Activated CD8-positive, alpha-beta T cell treated with anti-CD3 and anti-CD28 coated beads, Interleukin-2, amount 10 ng/mL, durations not matched to agents 7 days and 5 days (primary cell): Measurements from ENCODE around the gene ETV6. TPM values are rescaled to one million over a fixed set of nuclear protein-coding genes. Genes with fewer than 3 reads are reported as not detected.

ENCODE experiments used
- ATAC-seq: fragments of 150-1000 bp; cut with Tn5 transposase; one replicate; pipeline ENCODE4 v1.10.0; 2021; ENCODE audit warnings: moderate library complexity
- CTCF ChIA-PET: fragments of 350-600 bp; sonication (Branson Sonifier 250); formaldehyde crosslinking; loops from one replicate; lab custom pipeline; 2021; ENCODE audit warnings: antibody characterized with exemption; lab: Charles Lee
- POLR2A ChIA-PET: fragments of 350-600 bp; sonication (Branson Sonifier 250); formaldehyde crosslinking; loops from one replicate; lab custom pipeline; 2021; ENCODE audit warnings: antibody characterized with exemption; lab: Charles Lee
- DNase-seq: peaks from one replicate; pipeline ENCODE4 v3.0.0-alpha.2; 2020
- H3K27ac Mint-ChIP-seq: one replicate; pipeline ENCODE4 v1.8.0; 2021; ENCODE audit warnings: mild to moderate bottlenecking, mixed read lengths
- H3K27me3 Mint-ChIP-seq: one replicate; pipeline ENCODE4 v1.8.0; 2021; ENCODE audit warnings: low read depth, mixed read lengths
- H3K36me3 Mint-ChIP-seq: one replicate; pipeline ENCODE4 v1.8.0; 2021; ENCODE audit warnings: low read depth, mixed read lengths
- H3K4me1 Mint-ChIP-seq: one replicate; pipeline ENCODE4 v1.8.0; 2021; ENCODE audit warnings: low read depth, mixed read lengths
- H3K4me3 Mint-ChIP-seq: one replicate; pipeline ENCODE4 v1.8.0; 2021; ENCODE audit warnings: mild to moderate bottlenecking, mixed read lengths
- H3K9me3 Mint-ChIP-seq: one replicate; pipeline ENCODE4 v1.8.0; 2022; ENCODE audit warnings: mixed read lengths; ENCODE audit not compliant: insufficient read depth
- total RNA-seq, 2 experiments: library from RNA; stranded (reverse); gene quantifications; one replicate each; pipeline ENCODE4 v1.2.3, GENCODE V29; 2021

The ETV6 gene
- total RNA-seq, 2 experiments from 2014 or later = 22.1 to 26.1 TPM

DNA sequence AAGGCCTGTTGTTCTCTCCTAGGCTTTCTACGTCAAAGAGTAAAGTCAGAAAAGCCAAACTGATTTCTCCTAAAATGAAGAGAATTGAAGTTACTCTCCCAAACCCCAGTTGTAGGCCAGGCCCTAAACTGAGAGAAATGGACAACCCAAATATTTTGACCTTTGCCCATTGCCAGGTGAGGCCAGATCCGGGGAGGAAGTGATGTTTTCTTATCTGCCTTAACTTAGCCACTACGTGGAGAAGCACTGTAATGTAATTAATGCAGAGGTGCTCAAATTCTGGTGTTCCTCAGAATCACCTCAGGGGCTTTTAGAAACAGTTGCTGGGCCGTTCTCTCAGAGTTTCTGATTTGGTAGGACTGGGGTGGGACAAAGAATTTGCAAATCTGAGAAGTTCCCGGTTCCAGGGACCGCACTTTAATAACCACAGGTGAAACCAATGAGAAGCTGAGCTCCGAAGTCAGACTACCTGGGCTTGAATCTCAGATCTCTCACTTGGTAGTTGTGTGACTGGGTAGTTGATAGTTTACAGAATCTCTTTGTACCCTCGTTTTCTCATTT, 73.2 kb downstream of the ETV6 start:
- Mint-ChIP-seq H3K4me3 (no peak overlapping the region), H3K36me3 (peaks cover 7% of the 10 kb centered on the region), H3K4me1 (peaks cover 36% of the 10 kb centered on the region), H3K9me3 (no peaks in the 10 kb centered on the region), H3K27me3 (no peaks in the 10 kb centered on the region), H3K27ac (no peak overlapping the region)
- ATAC-seq = no peak
- POLR2A ChIA-PET = no interaction called here
- no peak for DNase-seq
- CTCF ChIA-PET = interaction anchor here (1.0 to 1.2 kb wide), 2 partner anchors 12 to 40 kb away, joined by 4 to 5 read pairs; no protein-coding TSS in a partner anchor

DNA sequence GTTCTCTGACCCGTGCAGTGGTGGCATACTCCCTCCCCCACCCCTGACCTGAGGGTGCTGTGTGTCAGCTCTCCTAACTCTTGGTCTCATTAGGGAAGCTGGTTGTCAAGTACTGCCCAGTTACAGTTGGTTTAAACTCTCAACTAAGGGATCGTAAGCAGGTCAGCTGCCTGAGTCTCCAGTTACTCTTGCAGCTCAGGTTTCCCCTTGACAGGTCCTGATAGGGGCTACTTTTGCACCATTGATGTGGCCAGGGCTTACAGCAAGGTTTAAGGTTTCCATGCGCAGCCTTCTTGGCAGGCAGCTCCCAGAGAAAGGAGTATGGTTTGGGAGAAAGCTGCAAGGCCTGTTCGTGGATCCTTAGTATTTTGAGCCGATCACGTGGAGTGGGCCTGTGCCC, 74.5 kb downstream of the ETV6 start:
- DNase-seq (no peak), ATAC-seq (no peak)
- Mint-ChIP-seq H3K36me3 (peaks cover 7% of the 10 kb centered on the region), H3K4me1 (peaks cover 36% of the 10 kb centered on the region), H3K27ac (no peak overlapping the region), H3K4me3 (no peak overlapping the region), H3K27me3 (no peaks in the 10 kb centered on the region), H3K9me3 (no peaks in the 10 kb centered on the region)
- ChIA-PET CTCF (no interaction called here), POLR2A (no interaction called here)

DNA sequence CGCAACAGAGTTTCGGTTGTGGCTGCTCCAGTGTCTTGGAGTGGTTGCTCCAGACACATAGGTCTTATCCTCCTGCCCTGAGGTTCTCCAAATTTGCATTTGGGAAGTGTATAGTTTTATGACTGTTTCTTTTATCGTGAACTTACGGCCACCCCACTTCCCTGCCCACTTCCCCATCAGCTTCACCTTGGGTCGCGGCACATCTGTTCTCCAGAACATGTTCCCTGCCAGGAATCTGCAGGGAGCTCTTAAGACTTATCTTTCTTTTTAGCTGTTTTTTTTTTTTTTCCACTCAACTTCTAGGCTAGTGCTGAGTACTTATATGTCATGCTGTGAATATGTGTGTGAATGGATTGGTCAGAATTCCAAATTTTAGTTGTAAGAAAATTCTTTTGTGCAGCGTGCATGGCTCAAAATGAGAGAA, 75.4 kb downstream of the ETV6 start:
- DNase-seq (no peak), ATAC-seq (no peak)
- ChIA-PET CTCF (no interaction called here), POLR2A (no interaction called here)
- Mint-ChIP-seq H3K4me1 (peaks cover 33% of the 10 kb centered on the region), H3K27me3 (no peaks in the 10 kb centered on the region), H3K9me3 (no peaks in the 10 kb centered on the region), H3K36me3 (peaks cover 11% of the 10 kb centered on the region), H3K27ac (no peak overlapping the region), H3K4me3 (no peak overlapping the region)

DNA sequence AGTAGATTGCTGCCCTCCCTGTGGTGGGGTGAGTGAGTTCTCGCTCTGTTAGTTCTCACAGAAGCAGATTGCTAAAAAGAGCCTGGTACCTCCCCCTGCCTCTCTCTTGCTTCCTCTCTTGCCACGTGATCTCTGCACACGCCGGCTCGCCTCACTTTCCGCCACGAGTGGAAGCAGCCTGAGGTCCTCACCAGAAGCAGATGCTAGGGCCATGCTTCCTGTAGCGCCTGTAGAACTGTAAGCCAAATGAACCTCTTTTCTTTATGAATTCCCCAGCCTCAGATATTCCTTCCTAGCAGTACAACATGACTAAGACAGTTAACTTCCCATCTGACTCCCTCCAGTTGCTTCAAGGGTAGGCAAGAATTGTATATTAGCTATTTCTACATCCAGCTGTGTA, 76.2 kb downstream of the ETV6 start:
- Mint-ChIP-seq H3K27ac (no peak overlapping the region), H3K9me3 (no peaks in the 10 kb centered on the region), H3K4me1 (peaks cover 36% of the 10 kb centered on the region), H3K27me3 (no peaks in the 10 kb centered on the region), H3K36me3 (peaks cover 13% of the 10 kb centered on the region), H3K4me3 (no peak overlapping the region)
- POLR2A ChIA-PET = no interaction called here
- CTCF ChIA-PET = no interaction called here
- DNase-seq = no peak
- no peak for ATAC-seq

DNA sequence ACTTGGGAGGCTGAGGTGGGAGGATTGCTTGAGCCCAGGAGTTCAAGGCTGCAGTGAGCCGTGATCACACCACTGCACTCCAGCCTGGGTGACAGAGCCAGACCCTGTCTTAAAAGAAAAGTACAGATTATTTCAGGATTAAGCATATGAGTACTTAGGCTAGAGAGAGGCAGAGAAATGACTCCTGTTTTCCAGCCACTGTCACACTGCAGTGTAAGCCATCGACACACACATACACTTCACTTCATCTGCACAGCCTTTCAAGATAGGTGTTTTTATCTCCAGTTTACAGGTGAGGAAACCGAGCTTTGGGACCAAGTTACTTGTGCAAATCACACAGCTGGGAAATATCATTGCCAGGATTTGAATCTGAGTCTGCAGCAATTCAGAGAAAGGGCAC, 77.2 kb downstream of the ETV6 start:
- CTCF ChIA-PET = interaction anchor here (1.1 to 2.1 kb wide), 3 partner anchors 19 to 306 kb away, joined by 3 to 11 read pairs (median 4); no protein-coding TSS in a partner anchor
- ATAC-seq (no peak), DNase-seq (no peak)
- H3K36me3 Mint-ChIP-seq = peaks cover 13% of the 10 kb centered on the region
- peaks cover 46% of the 10 kb centered on the region for H3K4me1 Mint-ChIP-seq
- POLR2A ChIA-PET = interaction anchor here (0.7 kb wide), 1 partner anchor 77 kb away, joined by 3 read pairs; no protein-coding TSS in a partner anchor
- H3K9me3 Mint-ChIP-seq = no peaks in the 10 kb centered on the region
- no peaks in the 10 kb centered on the region for H3K27me3 Mint-ChIP-seq
- H3K27ac Mint-ChIP-seq = no peak overlapping the region
- no peak overlapping the region for H3K4me3 Mint-ChIP-seq

DNA sequence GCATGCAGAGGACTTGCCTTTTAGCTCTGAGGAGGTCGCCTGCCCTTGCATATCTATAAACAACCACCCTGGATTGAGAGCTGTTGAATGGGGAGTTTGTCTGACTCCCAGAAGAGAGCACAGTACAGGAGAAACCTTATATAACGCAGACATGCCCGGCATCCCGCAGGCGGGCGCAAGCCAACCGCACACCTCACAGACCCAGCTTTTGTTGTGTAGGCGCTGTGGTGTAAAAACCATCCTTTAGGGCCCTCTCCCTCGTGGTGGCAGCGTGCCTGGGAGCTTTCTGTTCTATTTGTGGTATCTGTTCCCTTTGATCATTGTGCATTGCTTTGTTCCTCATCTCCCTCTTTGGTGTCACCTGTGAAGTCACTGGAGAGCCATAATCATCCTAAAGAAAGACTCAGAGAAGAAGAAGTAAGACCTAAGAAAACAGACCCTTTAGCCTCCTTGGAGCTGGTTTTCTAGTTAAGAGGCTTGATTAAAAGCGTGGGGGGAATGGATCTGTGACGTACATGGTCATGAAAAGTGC, 77.7 kb downstream of the ETV6 start:
- Mint-ChIP-seq H3K9me3 (no peaks in the 10 kb centered on the region), H3K36me3 (peaks cover 13% of the 10 kb centered on the region), H3K27me3 (no peaks in the 10 kb centered on the region), H3K27ac (peak overlapping the region; percentile 3), H3K4me3 (no peak overlapping the region), H3K4me1 (peaks cover 52% of the 10 kb centered on the region)
- CTCF ChIA-PET = interaction anchor here (0.6 to 2.1 kb wide), 5 partner anchors 19 to 306 kb away, joined by 3 to 11 read pairs (median 4); no protein-coding TSS in a partner anchor
- DNase-seq (peak; percentile 65), ATAC-seq (peak; percentile 78)
- POLR2A ChIA-PET = interaction anchor here (0.7 kb wide), 3 partner anchors 39 to 884 kb away, joined by 3 read pairs; no protein-coding TSS in a partner anchor

DNA sequence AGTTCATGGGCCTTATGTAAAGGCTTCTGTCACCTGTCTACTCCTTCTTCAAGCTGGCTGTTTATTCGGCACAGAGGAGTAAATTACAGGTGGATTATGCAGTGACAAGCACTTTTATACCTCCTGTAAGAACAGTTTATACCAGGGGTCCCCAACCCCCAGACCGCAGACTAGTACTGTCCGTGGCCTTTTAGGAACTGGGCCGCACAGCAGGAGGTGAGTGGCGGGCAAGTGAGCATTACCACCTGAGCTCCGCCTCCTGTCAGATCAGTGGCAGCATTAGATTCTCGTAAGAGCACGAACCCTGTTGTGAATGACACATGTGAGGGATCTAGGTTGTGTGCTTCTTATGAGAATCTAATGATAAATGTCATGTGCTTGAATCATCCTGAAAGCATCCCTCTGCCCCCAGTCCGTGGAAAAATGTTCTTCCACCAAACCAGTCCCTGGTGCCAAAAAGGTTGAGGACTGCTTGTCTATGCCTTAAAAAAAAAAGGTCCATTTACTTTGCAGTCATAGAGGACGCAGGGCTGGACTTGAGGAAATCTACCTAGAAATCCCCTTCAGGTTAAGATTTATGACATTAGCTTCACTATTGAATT, 78.8 kb downstream of the ETV6 start:
- ChIA-PET CTCF (interaction anchor here (0.9 to 2.1 kb wide), 2 partner anchors 148 to 305 kb away, joined by 4 to 11 read pairs; no protein-coding TSS in a partner anchor), POLR2A (no interaction called here)
- ATAC-seq (no peak), DNase-seq (no peak)
- Mint-ChIP-seq H3K27me3 (no peaks in the 10 kb centered on the region), H3K4me1 (peaks cover 56% of the 10 kb centered on the region), H3K9me3 (no peaks in the 10 kb centered on the region), H3K27ac (no peak overlapping the region), H3K4me3 (no peak overlapping the region), H3K36me3 (peaks cover 15% of the 10 kb centered on the region)

DNA sequence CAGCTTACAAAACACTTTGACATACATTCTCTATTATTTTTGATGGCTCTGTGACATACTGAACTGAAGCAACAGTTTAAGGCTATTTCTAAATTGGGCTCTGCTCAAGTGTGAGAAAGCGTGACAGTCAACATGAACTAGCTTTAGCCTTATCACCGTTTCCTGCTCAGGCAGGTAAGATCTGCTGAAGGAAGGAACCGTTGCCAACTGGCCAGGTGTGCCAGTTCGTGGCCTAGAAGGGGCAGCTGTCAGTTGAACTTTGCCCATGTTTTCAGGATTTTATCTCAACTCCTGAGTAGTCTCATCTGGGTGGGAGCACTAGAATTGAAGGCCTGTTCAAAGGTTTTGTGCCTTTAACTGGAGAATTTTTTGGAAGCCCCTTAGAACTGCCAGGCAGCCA, 79.5 kb downstream of the ETV6 start:
- POLR2A ChIA-PET = no interaction called here
- DNase-seq (no peak), ATAC-seq (no peak)
- peaks cover 58% of the 10 kb centered on the region for H3K4me1 Mint-ChIP-seq
- no peaks in the 10 kb centered on the region for H3K27me3 Mint-ChIP-seq
- H3K27ac Mint-ChIP-seq = no peak overlapping the region
- CTCF ChIA-PET = no interaction called here
- H3K9me3 Mint-ChIP-seq = no peaks in the 10 kb centered on the region
- no peak overlapping the region for H3K4me3 Mint-ChIP-seq
- H3K36me3 Mint-ChIP-seq = peaks cover 18% of the 10 kb centered on the region

DNA sequence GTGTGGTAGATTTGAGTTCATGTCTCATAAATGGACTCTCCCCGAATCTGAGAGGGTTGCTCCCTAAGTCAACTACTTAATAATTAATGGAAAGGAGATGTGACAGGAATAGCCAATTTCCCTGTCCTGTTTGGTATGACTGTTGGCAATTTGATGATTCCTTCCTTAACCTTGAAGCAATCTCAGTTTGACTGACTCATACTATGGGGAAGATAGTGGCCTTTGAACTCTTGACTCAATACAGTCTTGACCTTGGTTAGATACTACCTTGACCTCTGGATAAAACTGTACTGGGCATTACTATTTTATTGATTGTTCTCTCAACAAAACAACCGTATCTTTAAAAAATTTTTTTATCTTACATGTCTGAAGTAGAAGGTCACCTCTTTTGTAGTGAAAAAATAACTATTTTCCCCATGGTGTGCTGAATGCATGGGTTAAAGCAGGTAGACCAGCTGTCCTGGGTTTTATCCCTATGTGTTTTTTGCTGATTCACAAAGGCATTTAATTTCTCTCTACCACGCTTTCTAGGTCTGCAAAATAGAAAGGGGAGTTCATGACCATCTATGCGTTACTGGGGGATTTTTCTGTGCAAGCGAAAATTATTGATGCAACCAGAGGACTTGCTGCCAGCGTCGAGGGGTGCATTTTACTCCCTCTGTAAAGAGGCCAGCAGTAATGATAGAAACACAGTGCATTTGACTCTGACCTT, 80.1 kb downstream of the ETV6 start:
- no peak for ATAC-seq
- CTCF ChIA-PET = interaction anchor here (1.1 kb wide), 1 partner anchor 150 kb away, joined by 3 read pairs; no protein-coding TSS in a partner anchor
- H3K9me3 Mint-ChIP-seq = no peaks in the 10 kb centered on the region
- no peak for DNase-seq
- H3K4me3 Mint-ChIP-seq = no peak overlapping the region
- no peak overlapping the region for H3K27ac Mint-ChIP-seq
- peaks cover 58% of the 10 kb centered on the region for H3K4me1 Mint-ChIP-seq
- POLR2A ChIA-PET = no interaction called here
- no peaks in the 10 kb centered on the region for H3K27me3 Mint-ChIP-seq
- peaks cover 18% of the 10 kb centered on the region for H3K36me3 Mint-ChIP-seq

DNA sequence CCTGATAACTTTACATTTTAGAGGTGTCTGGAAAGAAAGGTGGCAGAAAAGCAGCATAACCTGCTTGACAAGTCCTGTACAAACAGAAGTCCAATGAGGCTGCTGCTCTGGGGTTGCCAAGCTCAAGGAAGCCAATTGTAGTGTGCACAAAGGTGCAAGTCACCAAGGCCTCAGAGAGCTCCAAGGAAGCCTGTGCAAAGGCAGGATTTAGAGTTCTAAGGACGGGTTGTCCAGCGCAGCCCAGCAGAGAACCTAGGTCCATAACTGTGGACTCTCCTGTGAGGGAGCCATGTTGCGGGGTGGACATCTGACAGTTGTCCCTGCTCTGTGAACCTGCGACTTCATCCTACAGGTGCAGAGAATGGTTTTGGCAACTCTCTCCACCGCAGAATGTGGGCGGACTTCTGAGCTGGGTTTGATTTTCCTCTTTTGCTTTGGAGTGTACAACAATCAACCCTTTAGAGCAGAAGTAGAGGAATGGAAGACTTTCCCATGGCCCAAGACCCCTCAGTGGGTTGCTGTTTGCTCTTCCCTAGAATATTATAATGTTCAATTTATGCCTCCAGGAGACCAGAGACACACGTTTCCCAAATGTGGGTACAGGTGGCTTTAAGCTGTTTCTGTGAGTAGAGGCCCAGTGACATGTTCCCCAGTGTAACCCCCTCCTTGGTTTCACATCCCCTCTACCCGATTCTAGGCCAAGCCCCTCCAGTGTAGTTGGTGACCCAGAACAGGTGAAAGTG, 81.0 kb downstream of the ETV6 start:
- ChIA-PET CTCF (interaction anchor here (0.7 to 1.9 kb wide), 6 partner anchors 9 to 302 kb away, joined by 3 to 12 read pairs (median 4); no protein-coding TSS in a partner anchor), POLR2A (interaction anchor here (1.9 to 2.2 kb wide), 2 partner anchors 81 to 280 kb away, joined by 7 to 15 read pairs; partner anchors contain the start of gene ETV6)
- Mint-ChIP-seq H3K9me3 (no peaks in the 10 kb centered on the region), H3K4me1 (peaks cover 58% of the 10 kb centered on the region), H3K27me3 (no peaks in the 10 kb centered on the region), H3K4me3 (no peak overlapping the region), H3K36me3 (peaks cover 18% of the 10 kb centered on the region), H3K27ac (peak overlapping the region; percentile 40)
- ATAC-seq (no peak), DNase-seq (no peak)

DNA sequence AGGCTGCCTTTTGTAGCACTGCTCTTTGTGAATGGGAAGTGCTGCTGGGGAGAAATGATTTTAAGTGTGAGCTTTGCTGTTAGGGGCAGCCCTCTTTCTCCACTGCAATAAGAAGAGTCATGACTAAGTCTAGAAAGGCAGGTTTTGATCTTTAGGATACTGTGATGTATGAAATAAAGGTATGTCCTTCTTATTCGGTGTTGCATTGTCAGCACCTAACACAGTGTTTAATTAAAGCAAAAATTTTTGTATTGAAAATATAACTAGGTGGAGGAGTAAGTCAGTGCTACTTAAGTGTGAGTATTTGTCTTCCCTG, 81.5 kb downstream of the ETV6 start:
- ChIA-PET POLR2A (interaction anchor here (1.9 to 2.2 kb wide), 2 partner anchors 81 to 279 kb away, joined by 7 to 15 read pairs; partner anchors contain the start of gene ETV6), CTCF (interaction anchor here (0.7 to 1.9 kb wide), 6 partner anchors 9 to 302 kb away, joined by 3 to 12 read pairs (median 4); no protein-coding TSS in a partner anchor)
- H3K9me3 Mint-ChIP-seq = no peaks in the 10 kb centered on the region
- peak overlapping the region; percentile 40 for H3K27ac Mint-ChIP-seq
- DNase-seq (no peak), ATAC-seq (no peak)
- peaks cover 55% of the 10 kb centered on the region for H3K4me1 Mint-ChIP-seq
- H3K4me3 Mint-ChIP-seq = no peak overlapping the region
- peaks cover 14% of the 10 kb centered on the region for H3K36me3 Mint-ChIP-seq
- H3K27me3 Mint-ChIP-seq = no peaks in the 10 kb centered on the region
